ENCODE data around the gene TPPP2. TPM values are rescaled to one million over a fixed set of nuclear protein-coding genes. Genes with fewer than 3 reads are reported as not detected.
A peak's percentile ranks its signal among the peaks of the same experiment; 100 is the strongest.

The TPPP2 gene
- total and polyA plus RNA-seq, 10 donors: 0.09 to 0.91 (median 0.57) TPM; not detected in 5

- WGBS, 5 donors: 57 to 74% (median 67%) methylated on average over 2 of the region's 2 CpGs
- Histone ChIP-seq H3K27ac (peak overlapping the region in 6 of 8 donors; percentile 8 to 64 (median 48)), H3K27me3 (replicated peaks in 1 of 7) (peaks cover 0 to 6% (median 0%) of the 10 kb centered on the region in 7 donors), H3K4me3 (no peak overlapping the region), H3K36me3 (no peaks in the 10 kb centered on the region), H3K9me3 (no peaks in the 10 kb centered on the region), H3K4me1 (peaks cover 0 to 49% (median 25%) of the 10 kb centered on the region in 6 donors)
- no peak for DNase-seq
- intact Hi-C loops (cut with DNase I; ENCODE audit: low total_unique reads): no loop called here
- TF ChIP-seq POLR2A (IDR thresholded peaks at IDR 0.05) (no peak), CTCF (IDR thresholded peaks at IDR 0.05 in 8 of 11, conservative IDR thresholded peaks at IDR 0.05 in 3 of 11) (no peak), POLR2AphosphoS5 (IDR thresholded peaks at IDR 0.05) (no peak)
Observed at GRCh38 chr14:21047378-21047781, 17.4 kb downstream of the TPPP2 start.

GRCh38 chr14:21048638-21049037 lies 18.6 kb downstream of the TPPP2 start:
- no peaks in the 10 kb centered on the region for H3K9me3 ChIP-seq
- DNase-seq: no peak
- intact Hi-C loops (cut with DNase I; ENCODE audit: low total_unique reads): no loop called here
- peak overlapping the region in 4 of 8 donors; percentile 34 to 64 (median 60) for H3K27ac ChIP-seq
- H3K36me3 ChIP-seq: no peaks in the 10 kb centered on the region
- H3K4me3 ChIP-seq: no peak overlapping the region
- peaks cover 0 to 6% (median 0%) of the 10 kb centered on the region in 7 donors for H3K27me3 ChIP-seq (replicated peaks in 1 of 7)
- WGBS, 5 donors: 79 to 82% (median 80%) methylated on average over 2 of the region's 2 CpGs
- TF ChIP-seq POLR2AphosphoS5 (IDR thresholded peaks at IDR 0.05) (peak in 1 of 3 donors; percentile 40), POLR2A (IDR thresholded peaks at IDR 0.05) (no peak), CTCF (IDR thresholded peaks at IDR 0.05 in 8 of 11, conservative IDR thresholded peaks at IDR 0.05 in 3 of 11) (no peak)
- peaks cover 0 to 38% (median 17%) of the 10 kb centered on the region in 6 donors for H3K4me1 ChIP-seq

- H3K9me3 ChIP-seq: no peaks in the 10 kb centered on the region
- intact Hi-C loops (cut with DNase I; ENCODE audit: low total_unique reads): no loop called here
- DNase-seq: no peak
- no peak overlapping the region for H3K4me3 ChIP-seq
- 65 to 85% (median 74%) methylated on average over 3 of the region's 3 CpGs for WGBS, 5 donors
- TF ChIP-seq POLR2AphosphoS5 (IDR thresholded peaks at IDR 0.05) (no peak), POLR2A (IDR thresholded peaks at IDR 0.05) (no peak), CTCF (IDR thresholded peaks at IDR 0.05 in 8 of 11, conservative IDR thresholded peaks at IDR 0.05 in 3 of 11) (no peak)
- H3K4me1 ChIP-seq: peaks cover 0 to 38% (median 12%) of the 10 kb centered on the region in 6 donors
- peak overlapping the region in 2 of 8 donors; percentile 16 to 45 for H3K27ac ChIP-seq
- H3K36me3 ChIP-seq: no peaks in the 10 kb centered on the region
- peaks cover 0 to 6% (median 0%) of the 10 kb centered on the region in 7 donors for H3K27me3 ChIP-seq (replicated peaks in 1 of 7)
Observed at GRCh38 chr14:21049271-21049673, 19.3 kb downstream of the TPPP2 start.

- no peaks in the 10 kb centered on the region for H3K9me3 ChIP-seq
- peaks cover 0 to 34% (median 13%) of the 10 kb centered on the region in 6 donors for H3K4me1 ChIP-seq
- no peak overlapping the region for H3K27ac ChIP-seq
- no peak for DNase-seq
- H3K4me3 ChIP-seq: no peak overlapping the region
- TF ChIP-seq CTCF (IDR thresholded peaks at IDR 0.05 in 8 of 11, conservative IDR thresholded peaks at IDR 0.05 in 3 of 11) (no peak), POLR2A (IDR thresholded peaks at IDR 0.05) (no peak), POLR2AphosphoS5 (IDR thresholded peaks at IDR 0.05) (no peak)
- intact Hi-C loops (cut with DNase I; ENCODE audit: low total_unique reads): no loop called here
- 38 to 59% (median 53%) methylated on average over 3 of the region's 3 CpGs for WGBS, 5 donors
- peaks cover 0 to 6% (median 0%) of the 10 kb centered on the region in 7 donors for H3K27me3 ChIP-seq (replicated peaks in 1 of 7)
- no peaks in the 10 kb centered on the region for H3K36me3 ChIP-seq
Observed at GRCh38 chr14:21050597-21050996, 20.6 kb downstream of the TPPP2 start.

All from spleen (tissue), 11 donors.